Measurements from ENCODE around the gene CADPS. TPM values are rescaled to one million over a fixed set of nuclear protein-coding genes. Genes with fewer than 3 reads are reported as not detected.

The CADPS gene
- total and polyA plus RNA-seq, 12 donors: 1.4 to 36.6 (median 21.6) TPM

DNA sequence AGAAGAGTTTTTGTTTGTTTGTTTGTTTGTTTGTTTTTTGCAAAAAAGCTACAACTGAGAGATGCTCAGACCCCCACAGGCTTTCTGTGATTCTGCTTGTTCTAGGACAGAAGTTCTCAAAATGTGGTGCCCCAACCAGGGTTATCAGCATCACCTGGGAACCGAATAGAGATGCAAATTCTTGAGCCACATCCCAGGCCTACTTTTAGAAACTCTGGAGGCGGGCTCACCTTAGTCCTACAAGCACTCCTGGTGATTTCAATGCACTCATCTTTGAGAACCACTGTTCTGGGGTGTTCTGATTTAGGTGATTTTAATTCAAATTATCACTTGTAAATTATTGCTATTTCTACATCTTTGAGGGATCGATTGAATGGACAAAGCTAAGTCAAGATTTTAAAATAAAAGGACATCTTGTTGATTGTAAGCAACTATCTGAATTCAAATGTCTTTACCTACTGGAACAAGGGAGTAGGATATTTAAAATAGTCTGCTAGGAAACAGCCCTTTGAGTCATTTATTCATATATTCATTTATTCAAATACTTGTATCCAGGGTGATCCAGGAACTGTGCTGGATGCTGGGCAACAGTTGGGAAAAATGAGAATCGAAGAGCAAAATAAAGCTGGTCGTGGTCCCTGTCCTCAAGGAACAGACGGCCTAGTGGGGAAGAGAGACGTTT is 44.7 kb upstream of the CADPS start:
- no peaks in the 10 kb centered on the region for H3K36me3 ChIP-seq
- no peak overlapping the region for H3K27ac ChIP-seq
- WGBS, 2 donors: 73 to 75% methylated on average over 7 of the region's 7 CpGs
- intact Hi-C loops (cut with DNase I): loop anchor here in 1 of 10 donors (10.0 kb wide), 1 partner anchor 255 kb away; no protein-coding TSS in a partner anchor
- H3K4me1 ChIP-seq: no peaks in the 10 kb centered on the region
- TF ChIP-seq, protein P1, sequence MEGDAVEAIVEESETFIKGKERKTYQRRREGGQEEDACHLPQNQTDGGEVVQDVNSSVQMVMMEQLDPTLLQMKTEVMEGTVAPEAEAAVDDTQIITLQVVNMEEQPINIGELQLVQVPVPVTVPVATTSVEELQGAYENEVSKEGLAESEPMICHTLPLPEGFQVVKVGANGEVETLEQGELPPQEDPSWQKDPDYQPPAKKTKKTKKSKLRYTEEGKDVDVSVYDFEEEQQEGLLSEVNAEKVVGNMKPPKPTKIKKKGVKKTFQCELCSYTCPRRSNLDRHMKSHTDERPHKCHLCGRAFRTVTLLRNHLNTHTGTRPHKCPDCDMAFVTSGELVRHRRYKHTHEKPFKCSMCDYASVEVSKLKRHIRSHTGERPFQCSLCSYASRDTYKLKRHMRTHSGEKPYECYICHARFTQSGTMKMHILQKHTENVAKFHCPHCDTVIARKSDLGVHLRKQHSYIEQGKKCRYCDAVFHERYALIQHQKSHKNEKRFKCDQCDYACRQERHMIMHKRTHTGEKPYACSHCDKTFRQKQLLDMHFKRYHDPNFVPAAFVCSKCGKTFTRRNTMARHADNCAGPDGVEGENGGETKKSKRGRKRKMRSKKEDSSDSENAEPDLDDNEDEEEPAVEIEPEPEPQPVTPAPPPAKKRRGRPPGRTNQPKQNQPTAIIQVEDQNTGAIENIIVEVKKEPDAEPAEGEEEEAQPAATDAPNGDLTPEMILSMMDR (IDR thresholded peaks at IDR 0.05): no peak
- ATAC-seq (no peak), DNase-seq (no peak)
- no peaks in the 10 kb centered on the region for H3K27me3 ChIP-seq
- no peaks in the 10 kb centered on the region for H3K9me3 ChIP-seq
- H3K4me3 ChIP-seq: no peak overlapping the region

DNA sequence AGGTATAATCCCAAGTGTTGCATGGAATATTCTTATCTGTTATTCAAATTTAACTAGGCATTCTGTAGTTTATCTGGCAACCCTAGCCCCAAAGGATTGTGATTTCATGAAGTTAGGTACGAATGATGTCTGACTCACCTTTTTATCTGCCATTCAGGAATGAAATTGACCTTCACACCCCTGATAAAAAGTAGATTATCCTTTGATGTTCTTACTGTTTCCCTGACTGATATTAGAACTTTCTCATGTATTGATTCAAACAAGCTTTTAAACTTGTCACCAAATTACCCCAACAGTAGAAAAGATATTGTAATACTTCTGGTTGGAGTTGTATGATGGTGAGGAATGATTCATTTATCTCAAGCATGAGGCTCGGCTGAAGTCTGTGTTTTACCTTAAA is 43.6 kb upstream of the CADPS start:
- 34 to 39% methylated on average over 2 of the region's 2 CpGs for WGBS, 2 donors
- Histone ChIP-seq H3K4me1 (no peaks in the 10 kb centered on the region), H3K9me3 (no peaks in the 10 kb centered on the region), H3K27me3 (no peaks in the 10 kb centered on the region), H3K27ac (no peak overlapping the region), H3K36me3 (no peaks in the 10 kb centered on the region), H3K4me3 (no peak overlapping the region)
- TF ChIP-seq, protein P1 (IDR thresholded peaks at IDR 0.05): no peak
- no peak for DNase-seq
- intact Hi-C loops (cut with DNase I): no loop called here
- ATAC-seq: no peak

DNA sequence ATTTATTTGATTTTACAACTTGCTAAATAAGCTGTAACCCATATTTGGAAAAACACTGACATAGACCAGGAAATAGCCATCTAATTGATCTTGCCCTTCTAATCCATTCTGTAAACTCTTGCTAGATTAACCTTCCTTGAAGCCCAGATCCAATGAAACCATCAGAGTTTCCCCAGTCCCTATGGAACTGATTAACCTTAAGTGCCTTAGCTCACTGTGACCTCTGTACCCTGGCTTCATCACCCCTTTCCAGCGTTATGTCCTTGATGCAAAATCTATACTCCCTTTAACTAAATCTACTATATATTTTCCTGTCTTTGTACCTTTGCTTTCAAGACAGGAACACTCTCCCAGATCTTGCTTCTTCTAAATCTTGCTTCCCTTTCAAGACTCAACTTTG is 42.9 kb upstream of the CADPS start:
- ATAC-seq (no peak), DNase-seq (no peak)
- no peaks in the 10 kb centered on the region for H3K4me1 ChIP-seq
- H3K9me3 ChIP-seq: no peaks in the 10 kb centered on the region
- 68 to 70% methylated on average over 1 of the region's 1 CpG for WGBS, 2 donors
- no peaks in the 10 kb centered on the region for H3K36me3 ChIP-seq
- no peaks in the 10 kb centered on the region for H3K27me3 ChIP-seq
- H3K4me3 ChIP-seq: no peak overlapping the region
- TF ChIP-seq, protein P1 (IDR thresholded peaks at IDR 0.05): no peak
- H3K27ac ChIP-seq: no peak overlapping the region
- intact Hi-C loops (cut with DNase I): no loop called here

DNA sequence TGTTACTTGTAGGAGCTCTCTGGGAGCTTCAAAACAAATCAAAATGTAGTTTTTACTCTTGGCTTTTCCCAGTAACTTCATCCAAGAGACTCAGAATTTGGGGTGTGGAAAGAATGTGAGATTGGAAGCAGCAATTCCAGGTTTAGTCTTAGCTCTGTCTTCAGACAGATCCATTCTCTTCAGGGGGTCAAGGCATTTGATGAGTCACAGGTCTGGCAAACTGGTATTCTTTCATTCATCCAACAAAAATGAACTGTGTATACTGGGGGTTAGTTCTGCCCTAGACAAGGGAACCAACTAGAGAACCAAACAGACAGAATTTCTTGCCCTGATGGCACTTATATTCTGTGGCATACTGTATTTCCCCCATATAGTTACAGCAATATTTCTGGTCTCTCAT is 36.3 kb upstream of the CADPS start:
- H3K36me3 ChIP-seq: no peaks in the 10 kb centered on the region
- ATAC-seq (no peak), DNase-seq (no peak)
- H3K27me3 ChIP-seq: peaks cover 0 to 4% (median 0%) of the 10 kb centered on the region in 7 donors
- intact Hi-C loops (cut with DNase I): no loop called here
- no peaks in the 10 kb centered on the region for H3K9me3 ChIP-seq
- H3K4me3 ChIP-seq: no peak overlapping the region
- TF ChIP-seq, protein P1 (IDR thresholded peaks at IDR 0.05): no peak
- H3K4me1 ChIP-seq: no peaks in the 10 kb centered on the region
- no peak overlapping the region for H3K27ac ChIP-seq
